ENCODE measurements around the gene TSPAN18. TPM values are rescaled to one million over a fixed set of nuclear protein-coding genes. Genes with fewer than 3 reads are reported as not detected.
A peak's percentile ranks its signal among the peaks of the same experiment; 100 is the strongest.

The TSPAN18 gene
- total and polyA plus RNA-seq, 2 of the 4 experiments (the other 2 are of a cell fraction), result 0.36 to 1.1 TPM

DNA sequence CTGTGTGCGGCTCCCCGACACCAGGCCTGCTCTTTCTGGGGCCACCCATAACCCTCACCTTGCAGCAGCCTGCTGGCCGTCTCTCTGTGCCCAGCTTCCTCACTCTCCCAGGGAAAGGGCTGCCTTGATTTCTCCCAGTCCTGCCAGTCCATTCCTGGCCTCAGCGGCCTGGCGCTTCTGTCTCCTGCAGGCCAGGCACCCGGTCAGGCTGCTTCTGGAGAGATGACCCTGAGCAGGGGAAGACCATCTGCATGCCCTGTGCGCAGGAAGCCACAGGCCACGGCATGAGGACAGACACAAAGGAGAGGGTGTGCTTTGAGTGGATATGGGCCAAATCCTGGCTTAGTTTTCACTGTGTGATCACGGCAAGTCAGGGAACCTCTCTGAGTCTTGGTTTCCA is 86.2 kb downstream of the TSPAN18 start:
- Histone ChIP-seq H4K8ac (ENCODE audit: low read depth in 2 of 2, low read length in 2 of 2) (no peak overlapping the region), H2BK5ac (ENCODE audit: low read depth, low read length, poor library complexity, severe bottlenecking) (no peak overlapping the region), H2AFZ (replicated peaks; ENCODE audit: low read length, poor library complexity) (peak overlapping the region; percentile 13), H2BK20ac (ENCODE audit: low read depth, low read length) (no peak overlapping the region), H3K4ac (ENCODE audit: low read depth, low read length) (no peak overlapping the region), H3K56ac (ENCODE audit: extremely low read depth, insufficient read depth, low read length) (no peak overlapping the region), H2AK9ac (replicated peaks; ENCODE audit: low read depth, low read length, poor library complexity) (no peak overlapping the region), H3K27me3 (ENCODE audit: control insufficient read depth, insufficient read depth, low read length) (peaks cover 13% of the 10 kb centered on the region), H3K9ac (ENCODE audit: low read depth, low read length) (no peak overlapping the region), H3K9me1 (ENCODE audit: insufficient read depth, low read length) (no peaks in the 10 kb centered on the region), H3K79me1 (ENCODE audit: low read depth in 1 of 2, low read length in 2 of 2) (no peaks in the 10 kb centered on the region), H3K18ac (ENCODE audit: low read depth, low read length) (no peak overlapping the region), H3K4me3 (ENCODE audit: insufficient read depth, low read depth, low read length) (no peak overlapping the region), H3K36me3 (ENCODE audit: control insufficient read depth, insufficient read depth, low read length) (no peaks in the 10 kb centered on the region), H4K5ac (ENCODE audit: low read depth, low read length) (no peak overlapping the region), H3K14ac (replicated peaks; ENCODE audit: low read depth, low read length) (no peak overlapping the region), H4K20me1 (ENCODE audit: insufficient read depth, low read length) (no peaks in the 10 kb centered on the region), H3K23ac (ENCODE audit: low read depth, low read length) (no peak overlapping the region), H3K27ac (ENCODE audit: insufficient read depth, low read length) (no peak overlapping the region), H2BK15ac (ENCODE audit: low read depth, low read length) (no peak overlapping the region), H3K4me1 (ENCODE audit: control insufficient read depth, insufficient read depth, low read length) (peaks cover 2% of the 10 kb centered on the region; the same call in 1 of the 2 replicates), H4K91ac (ENCODE audit: insufficient read depth, low read depth, low read length) (no peak overlapping the region), H2BK120ac (ENCODE audit: low read depth, low read length) (no peak overlapping the region), H3K9me3 (ENCODE audit: control insufficient read depth, insufficient read depth, low read length) (peaks cover 3% of the 10 kb centered on the region; the same call in 1 of the 2 replicates), H2AK5ac (ENCODE audit: low read depth, low read length) (no peak overlapping the region), H3K4me2 (ENCODE audit: low read depth, low read length) (no peak overlapping the region)
- TF ChIP-seq RFX5 (IDR thresholded peaks at IDR 0.05; ENCODE audit: low read depth, low read length) (no peak), NFE2L2 (IDR thresholded peaks at IDR 0.05; ENCODE audit: low read depth, low read length) (no peak), MAFK (IDR thresholded peaks at IDR 0.05; ENCODE audit: low read depth, low read length) (no peak), FOS (IDR thresholded peaks at IDR 0.05; ENCODE audit: low read depth, low read length) (no peak), MAZ (IDR thresholded peaks at IDR 0.05; ENCODE audit: borderline replicate concordance, low read depth, low read length) (no peak), CEBPB (IDR thresholded peaks at IDR 0.05; ENCODE audit: low read depth, low read length) (no peak), RAD21 (IDR thresholded peaks at IDR 0.05; ENCODE audit: low read length) (no peak), SMC3 (IDR thresholded peaks at IDR 0.05; ENCODE audit: low read depth, low read length) (no peak), RCOR1 (IDR thresholded peaks at IDR 0.05; ENCODE audit: insufficient replicate concordance, low read length) (no peak), BHLHE40 (IDR thresholded peaks at IDR 0.05; ENCODE audit: low read depth, low read length) (no peak), POLR2A (IDR thresholded peaks at IDR 0.05; ENCODE audit: low read depth, low read length) (no peak), MXI1 (IDR thresholded peaks at IDR 0.05; ENCODE audit: borderline replicate concordance, low read depth, low read length) (no peak), CHD1 (IDR thresholded peaks at IDR 0.05; ENCODE audit: low read depth, low read length) (no peak)
- TF ChIP-seq, protein P1, sequence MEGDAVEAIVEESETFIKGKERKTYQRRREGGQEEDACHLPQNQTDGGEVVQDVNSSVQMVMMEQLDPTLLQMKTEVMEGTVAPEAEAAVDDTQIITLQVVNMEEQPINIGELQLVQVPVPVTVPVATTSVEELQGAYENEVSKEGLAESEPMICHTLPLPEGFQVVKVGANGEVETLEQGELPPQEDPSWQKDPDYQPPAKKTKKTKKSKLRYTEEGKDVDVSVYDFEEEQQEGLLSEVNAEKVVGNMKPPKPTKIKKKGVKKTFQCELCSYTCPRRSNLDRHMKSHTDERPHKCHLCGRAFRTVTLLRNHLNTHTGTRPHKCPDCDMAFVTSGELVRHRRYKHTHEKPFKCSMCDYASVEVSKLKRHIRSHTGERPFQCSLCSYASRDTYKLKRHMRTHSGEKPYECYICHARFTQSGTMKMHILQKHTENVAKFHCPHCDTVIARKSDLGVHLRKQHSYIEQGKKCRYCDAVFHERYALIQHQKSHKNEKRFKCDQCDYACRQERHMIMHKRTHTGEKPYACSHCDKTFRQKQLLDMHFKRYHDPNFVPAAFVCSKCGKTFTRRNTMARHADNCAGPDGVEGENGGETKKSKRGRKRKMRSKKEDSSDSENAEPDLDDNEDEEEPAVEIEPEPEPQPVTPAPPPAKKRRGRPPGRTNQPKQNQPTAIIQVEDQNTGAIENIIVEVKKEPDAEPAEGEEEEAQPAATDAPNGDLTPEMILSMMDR (conservative IDR thresholded peaks at IDR 0.05; ENCODE audit: low read depth, low read length), result no peak
- TF ChIP-seq, protein P2, sequence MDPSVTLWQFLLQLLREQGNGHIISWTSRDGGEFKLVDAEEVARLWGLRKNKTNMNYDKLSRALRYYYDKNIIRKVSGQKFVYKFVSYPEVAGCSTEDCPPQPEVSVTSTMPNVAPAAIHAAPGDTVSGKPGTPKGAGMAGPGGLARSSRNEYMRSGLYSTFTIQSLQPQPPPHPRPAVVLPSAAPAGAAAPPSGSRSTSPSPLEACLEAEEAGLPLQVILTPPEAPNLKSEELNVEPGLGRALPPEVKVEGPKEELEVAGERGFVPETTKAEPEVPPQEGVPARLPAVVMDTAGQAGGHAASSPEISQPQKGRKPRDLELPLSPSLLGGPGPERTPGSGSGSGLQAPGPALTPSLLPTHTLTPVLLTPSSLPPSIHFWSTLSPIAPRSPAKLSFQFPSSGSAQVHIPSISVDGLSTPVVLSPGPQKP (IDR thresholded peaks at IDR 0.05; ENCODE audit: borderline replicate concordance, low read depth, low read length), result no peak
- TF ChIP-seq, protein P3, sequence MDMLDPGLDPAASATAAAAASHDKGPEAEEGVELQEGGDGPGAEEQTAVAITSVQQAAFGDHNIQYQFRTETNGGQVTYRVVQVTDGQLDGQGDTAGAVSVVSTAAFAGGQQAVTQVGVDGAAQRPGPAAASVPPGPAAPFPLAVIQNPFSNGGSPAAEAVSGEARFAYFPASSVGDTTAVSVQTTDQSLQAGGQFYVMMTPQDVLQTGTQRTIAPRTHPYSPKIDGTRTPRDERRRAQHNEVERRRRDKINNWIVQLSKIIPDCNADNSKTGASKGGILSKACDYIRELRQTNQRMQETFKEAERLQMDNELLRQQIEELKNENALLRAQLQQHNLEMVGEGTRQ (IDR thresholded peaks at IDR 0.05; ENCODE audit: low read depth, low read length), result no peak
- DNase-seq (no peak), ATAC-seq (ENCODE audit: low read depth) (no peak)
- BruUV-seq (replicated peaks), result no TSS peak
- CTCF ChIA-PET, result no interaction called here
- POLR2A ChIA-PET (ENCODE audit: unreplicated experiment), result no interaction called here
- dilution Hi-C loops (cut with HindIII; ENCODE audit: low sequenced_read_pairs, unreplicated experiment), result no loop called here
- intact Hi-C loops (cut with micrococcal nuclease), result no loop called here
- WGBS, 2 experiments (ENCODE audit: extremely low coverage in 2 of 2, insufficient read length in 1 of 2), result 82% methylated on average over 3 of the region's 9 CpGs; no CpG with 5 or more reads in 1 of the 2 experiments
- in situ Hi-C loops (cut with MboI; ENCODE audit: low sequenced_read_pairs), result no loop called here

All from IMR-90 (cell line).